ENCODE data around the gene POLDIP2. TPM values are rescaled to one million over a fixed set of nuclear protein-coding genes. Genes with fewer than 3 reads are reported as not detected.
A peak's percentile ranks its signal among the peaks of the same experiment; 100 is the strongest.

Gene POLDIP2
- total RNA-seq, 2 experiments from 2014 or later: 84.9 to 98.4 TPM

GRCh38 chr17:28372203-28372944, 15.0 kb upstream of the POLDIP2 start:
- DNase-seq (peak; percentile 63), ATAC-seq (peak; percentile 2)
- H3K27ac Mint-ChIP-seq: peak overlapping the region; percentile 63
- no peaks in the 10 kb centered on the region for H3K9me3 Mint-ChIP-seq (ENCODE audit: low read depth)
- H3K4me1 Mint-ChIP-seq: peaks cover 22% of the 10 kb centered on the region
- intact Hi-C loops (cut with DNase I, micrococcal nuclease): loop anchor here in 1 of 2 experiments (1.0 kb wide), 1 partner anchor 180 kb away; the partner anchor contains the start of gene UNC119
- H3K27me3 Mint-ChIP-seq: no peaks in the 10 kb centered on the region
- ChIA-PET POLR2A (interaction anchor here (1.4 to 1.5 kb wide), 2 partner anchors 15 to 37 kb away, joined by 5 read pairs; partner anchors contain the start of genes IFT20, POLDIP2 and TNFAIP1), CTCF (interaction anchor here (1.4 to 2.4 kb wide), 2 partner anchors 15 to 44 kb away, joined by 5 to 7 read pairs; partner anchors contain the start of gene POLDIP2)
- H3K36me3 Mint-ChIP-seq (ENCODE audit: low read depth): peaks cover 7% of the 10 kb centered on the region
- peak overlapping the region; percentile 76 for H3K4me3 Mint-ChIP-seq

GRCh38 chr17:28371245-28372202, 14.2 kb upstream of the POLDIP2 start, which contains the start of gene SARM1:
SARM1 (plus strand) TSS chr17:28371694; CDS start chr17:28372033, 339 bp downstream.
- peaks cover 22% of the 10 kb centered on the region for H3K4me1 Mint-ChIP-seq
- no peaks in the 10 kb centered on the region for H3K9me3 Mint-ChIP-seq (ENCODE audit: low read depth)
- ATAC-seq: peak; percentile 95
- ChIA-PET POLR2A (interaction anchor here (0.6 to 1.5 kb wide), 3 partner anchors 14 to 107 kb away, joined by 5 read pairs; partner anchors contain the start of genes IFT20, POLDIP2 and TNFAIP1), CTCF (interaction anchor here (0.8 to 2.4 kb wide), 4 partner anchors 14 to 45 kb away, joined by 3 to 7 read pairs (median 4); partner anchors contain the start of gene POLDIP2)
- DNase-seq: peak; percentile 95
- intact Hi-C loops (cut with DNase I, micrococcal nuclease): loop anchor here (1.0 to 2.0 kb wide), 10 partner anchors 13 to 579 kb away; partner anchors contain the start of genes IFT20 (in 2 of the 2), POLDIP2 (in 2 of the 2), TNFAIP1 (in 2 of the 2) and PHF12 (in 1 of the 2)
- peak within 1 kb of the TSS; percentile 86 for H3K27ac Mint-ChIP-seq
- peaks cover 7% of the 10 kb centered on the region for H3K36me3 Mint-ChIP-seq (ENCODE audit: low read depth)
- H3K27me3 Mint-ChIP-seq: no peaks in the 10 kb centered on the region
- H3K4me3 Mint-ChIP-seq: peak within 1 kb of the TSS; percentile 76

- intact Hi-C loops (cut with DNase I, micrococcal nuclease): loop anchor here (1.0 to 2.0 kb wide), 9 partner anchors 13 to 580 kb away; partner anchors contain the start of genes IFT20 (in 2 of the 2), POLDIP2 (in 2 of the 2), TNFAIP1 (in 2 of the 2) and PHF12 (in 1 of the 2)
- Mint-ChIP-seq H3K27me3 (no peaks in the 10 kb centered on the region), H3K27ac (peak overlapping the region; percentile 44), H3K4me1 (peaks cover 22% of the 10 kb centered on the region), H3K9me3 (ENCODE audit: low read depth) (no peaks in the 10 kb centered on the region), H3K4me3 (peak overlapping the region; percentile 76), H3K36me3 (ENCODE audit: low read depth) (peaks cover 7% of the 10 kb centered on the region)
- ChIA-PET POLR2A (interaction anchor here (0.6 to 1.5 kb wide), 3 partner anchors 13 to 107 kb away, joined by 3 to 5 read pairs (median 5); partner anchors contain the start of genes IFT20, POLDIP2 and TNFAIP1), CTCF (interaction anchor here (0.6 to 0.8 kb wide), 3 partner anchors 15 to 533 kb away, joined by 3 read pairs; no protein-coding TSS in a partner anchor)
- ATAC-seq (no peak), DNase-seq (no peak)
Observed at GRCh38 chr17:28370744-28371103, 13.4 kb upstream of the POLDIP2 start.

GRCh38 chr17:28370035-28370743, 12.9 kb upstream of the POLDIP2 start, which contains the start of gene VTN:
VTN (minus strand) TSS chr17:28370307; CDS start chr17:28370203, 104 bp downstream.
- H3K9me3 Mint-ChIP-seq (ENCODE audit: low read depth): no peaks in the 10 kb centered on the region
- H3K36me3 Mint-ChIP-seq (ENCODE audit: low read depth): peaks cover 7% of the 10 kb centered on the region
- peaks cover 22% of the 10 kb centered on the region for H3K4me1 Mint-ChIP-seq
- DNase-seq (no peak), ATAC-seq (no peak)
- CTCF ChIA-PET: interaction anchor here (0.6 to 0.8 kb wide), 2 partner anchors 48 to 533 kb away, joined by 3 read pairs; no protein-coding TSS in a partner anchor
- H3K27ac Mint-ChIP-seq: peak within 1 kb of the TSS; percentile 86
- peak within 1 kb of the TSS; percentile 76 for H3K4me3 Mint-ChIP-seq
- intact Hi-C loops (cut with DNase I, micrococcal nuclease): loop anchor here in 1 of 2 experiments (2.0 kb wide), 1 partner anchor 581 kb away; the partner anchor contains the start of gene PHF12
- POLR2A ChIA-PET: interaction anchor here (0.9 kb wide), 1 partner anchor 13 kb away, joined by 3 read pairs; the partner anchor contains the start of gene POLDIP2
- no peaks in the 10 kb centered on the region for H3K27me3 Mint-ChIP-seq

GRCh38 chr17:28369684-28370034, 12.3 kb upstream of the POLDIP2 start:
- Mint-ChIP-seq H3K27me3 (no peaks in the 10 kb centered on the region), H3K36me3 (ENCODE audit: low read depth) (peaks cover 4% of the 10 kb centered on the region), H3K4me1 (peaks cover 20% of the 10 kb centered on the region), H3K9me3 (ENCODE audit: low read depth) (no peaks in the 10 kb centered on the region), H3K27ac (no peak overlapping the region), H3K4me3 (no peak overlapping the region)
- ATAC-seq (no peak), DNase-seq (no peak)
- intact Hi-C loops (cut with DNase I, micrococcal nuclease): loop anchor here in 1 of 2 experiments (2.0 kb wide), 1 partner anchor 581 kb away; the partner anchor contains the start of gene PHF12
- ChIA-PET POLR2A (interaction anchor here (0.9 kb wide), 1 partner anchor 12 kb away, joined by 3 read pairs; the partner anchor contains the start of gene POLDIP2), CTCF (no interaction called here)

- H3K4me3 Mint-ChIP-seq: no peak overlapping the region
- peaks cover 4% of the 10 kb centered on the region for H3K36me3 Mint-ChIP-seq (ENCODE audit: low read depth)
- ChIA-PET CTCF (no interaction called here), POLR2A (no interaction called here)
- ATAC-seq: no peak
- no peak overlapping the region for H3K27ac Mint-ChIP-seq
- no peak for DNase-seq
- intact Hi-C loops (cut with DNase I, micrococcal nuclease): no loop called here
- H3K9me3 Mint-ChIP-seq (ENCODE audit: low read depth): no peaks in the 10 kb centered on the region
- H3K4me1 Mint-ChIP-seq: peaks cover 20% of the 10 kb centered on the region
- no peaks in the 10 kb centered on the region for H3K27me3 Mint-ChIP-seq
Observed at GRCh38 chr17:28368915-28369683, 11.8 kb upstream of the POLDIP2 start.

- ATAC-seq: no peak
- intact Hi-C loops (cut with DNase I, micrococcal nuclease): no loop called here
- no peak overlapping the region for H3K4me3 Mint-ChIP-seq
- ChIA-PET CTCF (interaction anchor here (0.6 kb wide), 1 partner anchor 28 kb away, joined by 4 read pairs; no protein-coding TSS in a partner anchor), POLR2A (no interaction called here)
- no peak for DNase-seq
- H3K4me1 Mint-ChIP-seq: peaks cover 16% of the 10 kb centered on the region
- no peaks in the 10 kb centered on the region for H3K36me3 Mint-ChIP-seq (ENCODE audit: low read depth)
- H3K27me3 Mint-ChIP-seq: no peaks in the 10 kb centered on the region
- H3K9me3 Mint-ChIP-seq (ENCODE audit: low read depth): no peaks in the 10 kb centered on the region
- H3K27ac Mint-ChIP-seq: no peak overlapping the region
Observed at GRCh38 chr17:28368306-28368831, 11.0 kb upstream of the POLDIP2 start.

GRCh38 chr17:28367641-28368305, 10.4 kb upstream of the POLDIP2 start:
- no peaks in the 10 kb centered on the region for H3K36me3 Mint-ChIP-seq (ENCODE audit: low read depth)
- ChIA-PET CTCF (interaction anchor here (0.6 to 1.5 kb wide), 5 partner anchors 10 to 37 kb away, joined by 4 to 7 read pairs (median 4); partner anchors contain the start of gene POLDIP2), POLR2A (no interaction called here)
- H3K9me3 Mint-ChIP-seq (ENCODE audit: low read depth): no peaks in the 10 kb centered on the region
- intact Hi-C loops (cut with DNase I, micrococcal nuclease): no loop called here
- no peak for DNase-seq
- no peak overlapping the region for H3K27ac Mint-ChIP-seq
- no peaks in the 10 kb centered on the region for H3K27me3 Mint-ChIP-seq
- no peak for ATAC-seq
- peaks cover 11% of the 10 kb centered on the region for H3K4me1 Mint-ChIP-seq
- H3K4me3 Mint-ChIP-seq: no peak overlapping the region

GRCh38 chr17:28366605-28367004, 9.3 kb upstream of the POLDIP2 start:
- intact Hi-C loops (cut with DNase I, micrococcal nuclease): no loop called here
- Mint-ChIP-seq H3K27ac (peak overlapping the region; percentile 48), H3K36me3 (ENCODE audit: low read depth) (peaks cover 2% of the 10 kb centered on the region), H3K27me3 (no peaks in the 10 kb centered on the region), H3K4me3 (no peak overlapping the region), H3K9me3 (ENCODE audit: low read depth) (no peaks in the 10 kb centered on the region), H3K4me1 (peaks cover 9% of the 10 kb centered on the region)
- ChIA-PET POLR2A (interaction anchor here (1.0 kb wide), 1 partner anchor 9 kb away, joined by 3 read pairs; the partner anchor contains the start of gene POLDIP2), CTCF (interaction anchor here (0.5 to 1.5 kb wide), 7 partner anchors 9 to 52 kb away, joined by 3 to 7 read pairs (median 4); partner anchors contain the start of gene POLDIP2)
- DNase-seq (no peak), ATAC-seq (no peak)

Measured in activated CD4-positive, alpha-beta T cell treated with anti-CD3 and anti-CD28 coated beads for 36 hours (primary cell).